Prostate gland (tissue), 2 donors: ENCODE data around the gene TPM2.

Experiments used
- POLR2A ChIP-seq: fragments of 450-650 bp; IDR thresholded peaks from one replicate; pipeline ENCODE4 v1.6.1; 2016; ENCODE audit warnings: antibody characterized with exemption, mild to moderate bottlenecking
- POLR2AphosphoS5 ChIP-seq: sonication (generic); formaldehyde crosslinking; IDR thresholded peaks from one replicate; pipeline ENCODE4 v1.6.1; 2017; ENCODE audit warnings: antibody characterized with exemption
- TF ChIP-seq, protein P1 (sequence below), 4 experiments: fragments of 200-600 bp in 2 of 4; fragments of 450-650 bp in 2 of 4; sonication (generic) in 2 of 4; IDR thresholded peaks; 1 replicate in 3 of 4; 2 replicates in 1 of 4; pipeline ENCODE4 v1.5.1; 2016 to 2019; ENCODE audit warnings: antibody characterized with exemption in 4 of 4, mild to moderate bottlenecking in 2 of 4, moderate library complexity in 2 of 4

GRCh38 chr9:35679766-35680330 is 9.9 kb downstream of the TPM2 start:
- TF ChIP-seq, protein P1, sequence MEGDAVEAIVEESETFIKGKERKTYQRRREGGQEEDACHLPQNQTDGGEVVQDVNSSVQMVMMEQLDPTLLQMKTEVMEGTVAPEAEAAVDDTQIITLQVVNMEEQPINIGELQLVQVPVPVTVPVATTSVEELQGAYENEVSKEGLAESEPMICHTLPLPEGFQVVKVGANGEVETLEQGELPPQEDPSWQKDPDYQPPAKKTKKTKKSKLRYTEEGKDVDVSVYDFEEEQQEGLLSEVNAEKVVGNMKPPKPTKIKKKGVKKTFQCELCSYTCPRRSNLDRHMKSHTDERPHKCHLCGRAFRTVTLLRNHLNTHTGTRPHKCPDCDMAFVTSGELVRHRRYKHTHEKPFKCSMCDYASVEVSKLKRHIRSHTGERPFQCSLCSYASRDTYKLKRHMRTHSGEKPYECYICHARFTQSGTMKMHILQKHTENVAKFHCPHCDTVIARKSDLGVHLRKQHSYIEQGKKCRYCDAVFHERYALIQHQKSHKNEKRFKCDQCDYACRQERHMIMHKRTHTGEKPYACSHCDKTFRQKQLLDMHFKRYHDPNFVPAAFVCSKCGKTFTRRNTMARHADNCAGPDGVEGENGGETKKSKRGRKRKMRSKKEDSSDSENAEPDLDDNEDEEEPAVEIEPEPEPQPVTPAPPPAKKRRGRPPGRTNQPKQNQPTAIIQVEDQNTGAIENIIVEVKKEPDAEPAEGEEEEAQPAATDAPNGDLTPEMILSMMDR (IDR thresholded peaks at IDR 0.05) = no peak
- TF ChIP-seq POLR2A = no peak
- no peak for TF ChIP-seq POLR2AphosphoS5
